Hair follicle dermal papilla cell (primary cell): ENCODE measurements around the gene LARP1. TPM values are rescaled to one million over a fixed set of nuclear protein-coding genes. Genes with fewer than 3 reads are reported as not detected.

Experiments
- small RNA-seq: library from RNA; depleted of rRNA; stranded (forward); fragments of <200 nt; gene quantifications from one replicate; pipeline ENCODE3, GENCODE V24; 2012
- total RNA-seq: library from RNA; depleted of rRNA; stranded (reverse); fragments of >200 nt; gene quantifications from 2 replicates; pipeline ENCODE4 v1.2.3, GENCODE V29; 2012

LARP1 gene
- total RNA-seq, result 140 TPM in 2 replicates

DNA sequence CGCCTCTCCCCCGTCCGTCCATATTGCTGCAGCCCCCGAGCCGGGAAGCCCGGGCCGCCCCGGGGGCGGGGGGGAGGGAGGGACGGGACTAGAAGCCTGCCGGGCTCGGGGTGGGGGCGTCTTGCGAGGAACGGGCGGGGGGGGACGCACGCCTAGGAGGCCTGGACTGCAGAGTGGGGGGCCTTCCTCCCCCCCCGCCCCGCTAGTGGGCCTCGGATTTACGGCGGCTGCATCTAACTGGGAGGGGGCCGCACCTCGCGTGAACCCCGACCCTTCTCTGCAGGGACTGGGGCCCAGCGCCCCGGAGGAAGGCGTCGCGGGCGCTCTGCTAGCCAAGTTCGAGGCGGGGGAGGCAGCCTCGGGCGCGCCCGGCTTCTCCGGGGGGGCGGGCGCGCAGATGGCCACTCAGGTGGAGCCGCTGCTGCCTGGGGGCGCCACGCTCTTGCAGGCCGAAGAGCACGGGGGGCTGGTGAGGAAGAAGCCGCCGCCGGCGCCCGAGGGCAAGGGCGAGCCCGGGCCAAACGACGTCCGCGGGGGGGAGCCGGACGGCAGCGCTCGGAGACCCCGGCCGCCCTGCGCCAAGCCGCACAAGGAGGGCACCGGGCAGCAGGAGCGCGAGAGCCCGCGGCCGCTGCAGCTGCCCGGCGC is at the start of gene LARP1:
Gene LARP1 (plus strand): TSS at position 17 of the 648 bp plus-strand sequence. CDS start 381 bp downstream, at position 398.

DNA sequence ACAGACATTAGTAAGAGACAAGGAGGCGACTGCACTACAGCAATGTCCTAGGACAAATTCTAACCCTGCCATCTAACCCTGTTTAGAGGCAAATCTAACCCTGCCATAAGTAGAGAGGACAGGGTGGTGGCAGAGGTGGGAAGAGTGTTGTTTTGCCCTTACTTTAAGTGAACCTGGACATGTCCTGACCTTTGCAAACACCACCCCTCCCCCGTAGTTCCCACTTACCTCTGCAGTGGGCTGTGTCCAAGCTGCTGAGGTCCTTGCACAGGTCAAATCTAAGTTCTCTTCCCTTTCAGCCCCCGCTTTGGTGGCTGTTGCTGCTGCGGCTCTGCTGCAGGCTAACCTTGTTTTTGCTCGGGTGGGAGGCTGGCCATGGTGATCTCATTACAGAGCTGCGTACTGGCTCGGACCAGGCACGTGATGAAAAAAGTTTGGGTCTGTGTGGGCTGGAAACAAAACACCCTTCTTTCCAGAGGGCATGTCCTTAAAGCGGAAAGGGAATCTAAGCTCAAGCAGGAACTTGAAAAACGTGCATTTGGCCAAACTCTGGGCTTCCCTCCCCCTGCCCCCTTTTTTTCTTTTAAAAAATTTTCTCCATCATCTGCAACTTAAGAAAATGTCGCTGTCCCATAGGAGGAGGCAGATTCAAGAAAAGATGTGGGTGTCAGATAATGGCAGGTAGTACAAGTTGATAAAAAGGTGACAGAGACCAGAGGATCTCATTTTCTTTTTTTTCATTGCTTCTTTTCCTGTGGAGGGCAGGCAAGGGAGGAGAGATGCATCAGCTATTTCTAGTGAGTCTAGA is 95.3 kb downstream of the LARP1 start, which contains the start of gene FAXDC2:
Gene FAXDC2 (minus strand): TSS at position 349 of the 808 bp plus-strand sequence. CDS start 12,425 bp downstream, outside the sequence.

DNA sequence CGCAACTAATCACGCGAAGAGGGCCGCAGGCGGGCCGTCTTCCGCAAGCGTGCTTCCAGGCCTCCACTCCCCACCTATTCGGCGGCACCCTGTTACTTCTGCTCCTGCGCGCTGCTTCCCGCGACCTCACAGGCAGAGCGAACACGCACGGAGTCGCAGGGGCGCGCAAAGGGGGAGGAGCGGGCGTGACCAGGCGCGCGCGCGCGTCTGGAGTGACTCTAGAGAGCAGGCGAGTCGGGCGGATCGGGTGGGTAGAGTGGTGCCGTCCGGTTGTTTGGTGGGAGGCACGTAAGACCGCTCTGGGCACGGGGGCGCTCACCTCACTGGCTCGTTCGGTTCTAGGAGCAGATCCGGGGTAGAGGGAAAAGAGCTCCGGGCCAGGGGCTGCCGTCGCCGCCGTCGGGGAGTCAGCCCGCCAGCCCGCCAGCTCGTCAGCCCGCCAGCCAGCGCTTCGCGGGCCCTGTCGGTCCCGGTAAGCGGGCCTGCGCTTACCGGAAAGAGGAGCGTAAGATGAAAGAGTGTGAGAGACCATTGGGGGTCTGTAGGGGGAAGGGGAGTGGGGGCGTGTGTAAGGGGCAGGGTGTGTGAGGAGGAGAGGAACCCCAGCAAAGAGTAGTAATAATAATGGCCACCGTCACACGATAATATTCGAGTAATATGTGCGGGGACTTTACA is 103.3 kb downstream of the LARP1 start, which contains the start of gene CNOT8:
Gene CNOT8 (plus strand): TSS at position 331 of the 675 bp plus-strand sequence. CDS start 4,652 bp downstream, outside the sequence.

Small RNAs within 50 kb of the gene (small RNA-seq; reads per million reads assigned to genes)
- gene MIR378H, result not detected
- gene RF00019, result not detected

Other genes with a start within 250 kb of the LARP1 start
- gene FAXDC2, start 95.2 kb downstream of the LARP1 start, total RNA-seq, result 8.1 and 10.0 TPM in 2 replicates
- 45.3 and 48.5 TPM in 2 replicates for gene CNOT8, start 103.2 kb downstream of the LARP1 start, total RNA-seq
- gene GEMIN5, start 182.8 kb downstream of the LARP1 start, total RNA-seq, result 15.1 and 21.6 TPM in 2 replicates
- 12.2 and 12.9 TPM in 2 replicates for gene MRPL22, start 185.7 kb downstream of the LARP1 start, total RNA-seq